ENCODE results near the gene TGFB1.

TGFB1 gene

DNA sequence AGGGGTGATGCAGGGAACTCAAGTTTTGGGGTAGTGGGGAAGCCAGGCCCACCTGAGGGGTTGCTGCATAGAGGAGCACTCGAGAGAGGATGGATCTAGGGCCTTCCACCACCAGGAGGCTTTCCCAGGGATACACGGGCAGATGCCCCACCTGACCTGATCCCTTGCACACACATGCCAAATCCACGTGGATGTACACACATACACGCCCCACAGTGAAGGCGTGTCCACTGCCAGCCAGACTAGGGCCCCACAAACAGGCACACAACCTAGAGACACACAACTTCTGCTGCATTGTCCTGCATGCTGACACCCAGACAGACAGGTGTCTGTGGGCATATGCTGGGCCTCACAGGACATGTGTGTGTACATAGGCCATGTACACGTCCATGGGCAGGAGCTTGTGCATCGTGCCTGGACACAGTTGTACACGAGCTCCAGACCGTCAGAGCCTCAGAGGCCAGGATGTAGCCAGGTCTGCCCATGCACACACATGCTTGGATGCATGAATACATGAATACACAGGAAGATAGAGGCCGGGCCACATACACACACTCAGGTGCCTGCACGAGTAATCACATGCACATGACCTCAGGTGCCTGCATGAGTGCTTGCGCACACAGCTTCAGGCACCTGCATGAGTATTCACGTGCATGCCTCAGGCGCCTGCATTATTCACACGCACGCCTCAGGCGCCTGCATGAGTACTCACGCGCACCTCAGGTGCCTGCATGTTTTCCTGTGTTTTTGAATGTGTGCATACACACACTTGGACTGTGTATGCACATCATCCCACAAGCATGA is 34.8 kb downstream of the TGFB1 start:
- Histone ChIP-seq H3K4me3 (ENCODE audit: low read length) (no peak overlapping the region), H3K9me3 (ENCODE audit: control insufficient read depth, low read depth, low read length) (no peaks in the 10 kb centered on the region), H3K9ac (ENCODE audit: low read length) (no peak overlapping the region), H3K36me3 (ENCODE audit: control insufficient read depth, low read depth, low read length) (peaks cover 21% of the 10 kb centered on the region), H3K4me1 (ENCODE audit: control insufficient read depth, low read depth, low read length) (peaks cover 11% of the 10 kb centered on the region), H3K27me3 (ENCODE audit: control insufficient read depth, insufficient read depth, low read length) (no peaks in the 10 kb centered on the region), H3K27ac (ENCODE audit: low read length) (no peak overlapping the region)

DNA sequence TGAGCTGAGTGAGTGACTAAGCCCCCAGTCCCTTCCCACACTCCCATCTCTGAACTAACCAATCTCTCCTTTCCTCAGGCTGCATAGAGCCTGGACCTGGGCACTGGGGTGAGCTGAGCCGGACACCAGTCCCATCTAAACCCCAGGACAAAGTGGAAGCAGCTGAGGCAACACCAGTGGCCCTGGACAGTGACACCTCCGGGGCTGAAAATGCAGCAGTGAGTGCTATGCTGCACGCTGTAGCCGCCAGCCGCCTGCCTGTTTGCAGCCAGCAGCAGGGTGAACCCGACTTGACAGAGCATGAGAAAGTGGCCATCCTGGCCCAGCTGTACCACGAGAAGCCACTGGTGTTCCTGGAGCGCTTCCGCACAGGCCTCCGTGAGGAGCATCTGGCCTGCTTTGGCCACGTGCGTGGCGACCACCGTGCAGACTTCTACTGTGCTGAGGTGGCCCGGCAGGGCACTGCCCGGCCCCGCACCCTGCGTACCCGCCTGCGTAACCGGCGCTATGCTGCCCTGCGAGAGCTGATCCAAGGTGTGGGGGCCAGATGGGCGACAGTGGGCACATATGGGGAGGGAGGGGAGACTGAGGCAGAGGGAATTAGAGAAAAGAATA is 37.3 kb downstream of the TGFB1 start:
- Histone ChIP-seq H3K27me3 (ENCODE audit: control insufficient read depth, insufficient read depth, low read length) (no peaks in the 10 kb centered on the region), H3K36me3 (ENCODE audit: control insufficient read depth, low read depth, low read length) (peaks cover 24% of the 10 kb centered on the region), H3K4me3 (ENCODE audit: low read length) (no peak overlapping the region), H3K4me1 (ENCODE audit: control insufficient read depth, low read depth, low read length) (no peaks in the 10 kb centered on the region), H3K9ac (ENCODE audit: low read length) (no peak overlapping the region), H3K9me3 (ENCODE audit: control insufficient read depth, low read depth, low read length) (no peaks in the 10 kb centered on the region), H3K27ac (ENCODE audit: low read length) (no peak overlapping the region)

DNA sequence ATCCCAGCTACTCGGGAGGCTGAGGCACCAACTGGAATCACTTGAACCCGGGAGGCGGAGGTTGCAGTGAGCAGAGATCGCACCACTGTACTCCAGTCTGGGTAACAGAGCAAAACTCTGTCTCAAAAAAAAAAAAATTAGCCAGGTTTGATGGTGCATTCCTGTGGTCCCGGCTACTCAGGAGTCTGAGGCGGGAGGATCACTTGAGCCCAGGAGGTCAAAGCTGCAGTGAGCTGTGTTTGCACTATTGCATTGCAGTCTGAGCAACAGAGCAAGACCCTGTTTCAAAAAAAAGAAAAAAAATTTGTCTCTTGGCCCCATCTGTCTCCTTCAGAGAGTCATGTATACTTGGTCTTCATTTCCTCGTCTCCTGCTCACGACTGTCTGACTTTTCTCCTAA is 42.1 kb downstream of the TGFB1 start:
- no peak overlapping the region for H3K27ac ChIP-seq (ENCODE audit: low read length)
- H3K9me3 ChIP-seq (ENCODE audit: control insufficient read depth, low read depth, low read length) = no peaks in the 10 kb centered on the region
- H3K36me3 ChIP-seq (ENCODE audit: control insufficient read depth, low read depth, low read length) = peaks cover 18% of the 10 kb centered on the region
- no peak overlapping the region for H3K4me3 ChIP-seq (ENCODE audit: low read length)
- H3K4me1 ChIP-seq (ENCODE audit: control insufficient read depth, low read depth, low read length) = peaks cover 5% of the 10 kb centered on the region
- no peak overlapping the region for H3K9ac ChIP-seq (ENCODE audit: low read length)
- no peaks in the 10 kb centered on the region for H3K27me3 ChIP-seq (ENCODE audit: control insufficient read depth, insufficient read depth, low read length)

DNA sequence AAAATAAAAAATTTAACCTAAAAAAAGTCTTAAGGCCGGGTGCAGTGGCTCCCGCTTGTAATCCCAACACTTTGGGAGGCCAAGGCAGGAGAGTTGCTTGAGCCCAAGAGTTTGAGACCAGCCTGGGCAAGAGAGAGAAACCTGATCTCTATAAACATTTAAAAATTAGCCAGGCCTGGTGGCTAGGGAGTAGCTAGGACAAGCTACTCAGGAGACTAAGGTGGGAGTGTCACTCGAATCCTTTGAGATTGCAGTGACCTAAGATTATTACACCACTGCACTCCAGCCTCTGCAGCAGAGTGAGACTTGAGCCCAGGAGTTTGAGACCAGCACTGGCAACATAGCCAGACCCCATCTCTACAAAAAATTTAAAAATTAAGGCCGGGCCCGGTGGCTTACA is 42.6 kb downstream of the TGFB1 start:
- H3K27ac ChIP-seq (ENCODE audit: low read length) = no peak overlapping the region
- peaks cover 5% of the 10 kb centered on the region for H3K4me1 ChIP-seq (ENCODE audit: control insufficient read depth, low read depth, low read length)
- peak overlapping the region; percentile 75 for H3K9ac ChIP-seq (ENCODE audit: low read length)
- H3K4me3 ChIP-seq (ENCODE audit: low read length) = peak overlapping the region; percentile 78
- H3K9me3 ChIP-seq (ENCODE audit: control insufficient read depth, low read depth, low read length) = no peaks in the 10 kb centered on the region
- H3K27me3 ChIP-seq (ENCODE audit: control insufficient read depth, insufficient read depth, low read length) = no peaks in the 10 kb centered on the region
- H3K36me3 ChIP-seq (ENCODE audit: control insufficient read depth, low read depth, low read length) = peaks cover 18% of the 10 kb centered on the region

DNA sequence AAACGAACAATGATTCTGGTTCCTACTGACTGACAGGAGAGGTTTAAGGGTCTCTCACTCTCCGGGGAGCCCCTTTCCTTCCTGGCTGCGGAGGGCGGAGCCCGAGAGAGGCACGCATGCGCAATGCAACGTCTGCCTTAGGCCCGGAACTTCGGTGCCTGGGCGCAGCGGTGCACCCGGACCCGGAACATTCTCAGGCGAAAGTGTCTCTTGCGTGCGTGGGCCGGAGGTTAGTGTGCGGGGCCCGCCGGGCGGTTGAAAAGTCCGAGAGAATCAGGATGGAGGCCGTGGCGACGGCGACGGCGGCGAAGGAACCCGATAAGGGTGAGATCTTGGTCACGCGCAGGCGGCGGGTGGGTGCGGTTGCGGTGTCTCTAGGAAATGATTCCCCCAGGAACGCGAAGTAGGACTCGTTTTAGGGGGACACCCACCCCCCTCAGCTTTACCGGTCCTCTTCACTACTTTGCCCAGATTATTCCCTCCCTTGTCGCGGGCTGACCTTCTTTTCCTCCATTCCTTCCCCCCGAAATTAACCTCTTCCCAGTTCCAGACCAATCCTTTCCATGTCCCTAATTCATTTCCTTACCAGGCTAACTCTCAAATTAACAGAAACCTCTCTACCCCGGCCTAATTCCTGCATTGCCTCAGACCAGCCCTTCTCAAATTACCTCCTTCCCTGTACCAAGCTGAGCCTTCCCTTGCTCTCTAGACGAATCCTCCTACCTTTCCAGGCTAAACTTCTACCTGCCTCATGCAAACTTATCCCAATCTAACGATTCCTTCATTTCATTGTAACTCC is 43.5 kb downstream of the TGFB1 start, which contains the start of gene CCDC97:
CCDC97 (plus strand) TSS at position 140 of the 799 bp plus-strand sequence; CDS start at position 279, 139 bp downstream.
- Histone ChIP-seq H3K27ac (ENCODE audit: low read length) (peak within 1 kb of the TSS; percentile 93), H3K4me1 (ENCODE audit: control insufficient read depth, low read depth, low read length) (peaks cover 5% of the 10 kb centered on the region), H3K4me3 (ENCODE audit: low read length) (peak within 1 kb of the TSS; percentile 78), H3K9me3 (ENCODE audit: control insufficient read depth, low read depth, low read length) (no peaks in the 10 kb centered on the region), H3K36me3 (ENCODE audit: control insufficient read depth, low read depth, low read length) (peaks cover 26% of the 10 kb centered on the region), H3K27me3 (ENCODE audit: control insufficient read depth, insufficient read depth, low read length) (no peaks in the 10 kb centered on the region), H3K9ac (ENCODE audit: low read length) (peak within 1 kb of the TSS; percentile 75)

DNA sequence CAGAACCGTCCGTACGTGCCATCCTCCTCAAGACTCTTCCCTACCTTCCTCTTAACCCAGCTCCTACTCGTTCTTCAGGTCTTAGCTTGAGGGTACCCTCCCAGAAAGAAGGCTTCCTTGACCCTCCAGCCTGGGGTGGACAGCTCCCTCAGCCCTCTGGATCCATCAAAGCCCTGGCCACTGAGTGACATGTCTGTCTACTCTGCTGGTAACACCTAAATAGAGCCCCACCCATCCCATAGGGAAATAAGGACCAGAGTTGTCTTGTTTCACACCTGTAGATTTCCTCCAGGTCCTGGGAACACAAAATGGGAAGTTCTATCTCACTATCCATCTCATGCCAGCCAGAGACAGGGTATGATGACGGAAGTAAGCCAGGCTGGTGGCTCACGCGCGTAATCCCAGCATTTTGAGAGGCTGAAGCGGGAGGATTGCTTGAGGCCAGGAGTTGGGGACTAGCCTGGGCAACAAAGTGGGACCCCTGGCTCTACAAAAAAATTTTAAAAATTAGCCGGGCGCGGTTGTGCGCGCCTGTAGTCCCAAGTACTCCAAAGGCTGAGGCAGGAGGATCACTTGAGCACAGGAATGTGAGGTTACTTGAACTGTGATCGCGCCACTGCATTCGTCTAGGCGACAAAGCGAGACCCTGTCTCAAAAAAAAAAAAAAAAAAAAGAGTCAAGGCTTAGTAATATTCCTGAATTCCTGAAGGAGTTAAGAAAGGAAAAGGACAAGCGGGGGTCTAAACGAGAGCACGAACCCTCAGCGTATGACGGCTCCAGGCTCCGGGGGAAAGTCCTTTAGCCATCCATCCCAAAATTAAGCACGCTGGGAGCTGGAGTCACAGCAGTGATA is 44.3 kb downstream of the TGFB1 start:
- Histone ChIP-seq H3K4me1 (ENCODE audit: control insufficient read depth, low read depth, low read length) (peaks cover 5% of the 10 kb centered on the region), H3K27ac (ENCODE audit: low read length) (peak overlapping the region; percentile 93), H3K27me3 (ENCODE audit: control insufficient read depth, insufficient read depth, low read length) (no peaks in the 10 kb centered on the region), H3K9ac (ENCODE audit: low read length) (peak overlapping the region; percentile 75), H3K9me3 (ENCODE audit: control insufficient read depth, low read depth, low read length) (no peaks in the 10 kb centered on the region), H3K4me3 (ENCODE audit: low read length) (peak overlapping the region; percentile 78), H3K36me3 (ENCODE audit: control insufficient read depth, low read depth, low read length) (peaks cover 35% of the 10 kb centered on the region)

DNA sequence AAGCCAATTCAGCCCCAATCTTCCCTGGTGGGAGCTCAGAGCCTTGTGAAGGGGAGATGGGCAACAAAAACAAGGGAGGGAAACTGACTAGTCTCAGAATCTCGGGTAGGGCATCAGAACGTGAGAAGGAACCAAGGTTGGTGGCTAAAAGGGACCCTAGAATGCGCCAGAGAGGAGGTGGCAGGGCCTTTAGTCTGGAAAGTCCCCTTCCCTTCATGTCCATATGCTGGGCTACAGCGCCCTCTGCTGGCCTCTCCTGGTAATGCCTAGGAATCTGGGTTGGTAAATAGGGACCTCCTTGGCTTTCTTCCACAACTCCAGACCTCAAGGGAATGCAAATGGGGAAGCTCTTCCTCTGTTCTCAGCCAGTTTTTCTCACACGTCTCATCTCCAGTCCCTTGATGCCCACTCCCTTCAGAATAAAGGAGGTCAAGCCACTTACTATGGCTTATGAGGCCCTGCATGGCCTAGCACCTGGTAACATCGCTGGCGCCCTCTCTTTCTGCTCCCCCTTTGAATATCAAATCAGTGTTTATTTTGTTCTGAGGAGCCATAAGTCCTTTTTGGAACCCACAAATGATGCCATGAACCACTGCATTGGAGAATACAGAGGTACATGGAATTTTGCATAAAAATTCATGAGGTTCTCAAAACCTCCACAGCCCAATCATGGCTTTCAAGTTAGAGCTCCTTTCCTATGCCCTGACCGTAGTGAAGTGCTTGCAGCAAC is 45.1 kb downstream of the TGFB1 start:
- Histone ChIP-seq H3K27ac (ENCODE audit: low read length) (peak overlapping the region; percentile 62), H3K9ac (ENCODE audit: low read length) (no peak overlapping the region), H3K36me3 (ENCODE audit: control insufficient read depth, low read depth, low read length) (peaks cover 43% of the 10 kb centered on the region), H3K27me3 (ENCODE audit: control insufficient read depth, insufficient read depth, low read length) (no peaks in the 10 kb centered on the region), H3K4me1 (ENCODE audit: control insufficient read depth, low read depth, low read length) (peaks cover 5% of the 10 kb centered on the region), H3K4me3 (ENCODE audit: low read length) (no peak overlapping the region), H3K9me3 (ENCODE audit: control insufficient read depth, low read depth, low read length) (no peaks in the 10 kb centered on the region)

DNA sequence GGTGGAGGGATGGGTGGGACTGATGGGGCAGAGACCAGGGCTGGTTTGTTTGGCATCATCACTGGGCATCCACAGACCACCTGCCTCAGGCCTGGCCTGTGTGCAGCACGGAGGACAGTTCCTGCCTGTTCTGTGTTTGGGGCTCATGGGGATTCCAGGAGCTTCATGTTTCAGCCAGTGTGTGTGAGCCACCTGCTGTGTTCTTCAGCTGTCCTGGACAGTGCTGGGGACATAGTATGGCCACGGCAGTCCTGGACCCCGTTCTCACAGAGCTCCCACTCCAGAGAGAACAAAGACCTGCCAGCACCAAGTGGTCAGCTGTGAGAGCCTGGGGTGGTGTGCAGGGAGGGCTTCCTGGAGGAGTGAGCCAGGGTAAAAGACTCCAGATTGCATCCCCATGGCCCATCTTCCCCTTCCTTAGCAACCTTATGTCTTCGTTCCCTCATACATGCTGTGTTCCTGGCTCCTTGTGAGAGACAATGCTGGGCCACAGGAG is 45.7 kb downstream of the TGFB1 start:
- Histone ChIP-seq H3K36me3 (ENCODE audit: control insufficient read depth, low read depth, low read length) (peaks cover 48% of the 10 kb centered on the region), H3K4me1 (ENCODE audit: control insufficient read depth, low read depth, low read length) (peaks cover 5% of the 10 kb centered on the region), H3K4me3 (ENCODE audit: low read length) (no peak overlapping the region), H3K9ac (ENCODE audit: low read length) (no peak overlapping the region), H3K9me3 (ENCODE audit: control insufficient read depth, low read depth, low read length) (no peaks in the 10 kb centered on the region), H3K27me3 (ENCODE audit: control insufficient read depth, insufficient read depth, low read length) (no peaks in the 10 kb centered on the region), H3K27ac (ENCODE audit: low read length) (peak overlapping the region; percentile 62)

DNA sequence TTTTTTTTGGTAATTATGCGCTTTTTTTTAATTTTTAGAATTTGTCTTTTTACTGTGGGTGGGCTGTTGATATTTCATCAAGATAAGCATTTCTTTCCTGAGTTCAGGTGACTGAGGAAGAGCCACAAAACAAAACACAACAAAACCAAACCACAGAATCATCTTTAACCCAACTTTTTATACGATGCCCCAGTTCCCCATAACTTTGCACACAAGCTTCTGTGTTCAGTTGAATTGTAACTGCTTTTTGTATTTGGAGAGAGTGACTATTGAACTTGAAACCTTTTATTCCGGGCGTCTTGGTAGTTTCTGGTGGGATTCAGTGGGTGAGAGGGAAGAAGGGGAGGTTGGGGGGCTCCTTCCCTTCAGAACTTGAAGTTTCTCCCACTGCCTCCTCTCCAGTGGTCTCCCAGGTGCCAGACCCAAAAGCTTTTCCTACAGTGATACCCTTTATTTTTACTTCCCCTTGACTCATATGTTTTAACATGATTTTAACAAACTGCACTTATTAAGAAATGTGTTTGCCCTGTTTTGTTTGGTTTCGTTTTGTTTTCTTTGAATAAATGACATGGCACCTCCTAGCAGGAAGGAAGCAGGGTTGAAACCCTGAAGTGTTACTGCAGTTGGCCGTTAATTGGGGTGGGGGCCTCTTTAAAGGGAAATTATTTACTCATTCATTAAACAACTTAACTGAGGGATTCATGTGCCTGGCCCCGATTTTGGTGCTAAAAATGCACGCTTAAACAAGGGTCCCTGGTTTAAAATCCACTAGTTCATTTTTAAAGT is 46.4 kb downstream of the TGFB1 start:
- peaks cover 5% of the 10 kb centered on the region for H3K4me1 ChIP-seq (ENCODE audit: control insufficient read depth, low read depth, low read length)
- no peak overlapping the region for H3K4me3 ChIP-seq (ENCODE audit: low read length)
- no peak overlapping the region for H3K9ac ChIP-seq (ENCODE audit: low read length)
- H3K27me3 ChIP-seq (ENCODE audit: control insufficient read depth, insufficient read depth, low read length) = no peaks in the 10 kb centered on the region
- H3K9me3 ChIP-seq (ENCODE audit: control insufficient read depth, low read depth, low read length) = no peaks in the 10 kb centered on the region
- peaks cover 53% of the 10 kb centered on the region for H3K36me3 ChIP-seq (ENCODE audit: control insufficient read depth, low read depth, low read length)
- H3K27ac ChIP-seq (ENCODE audit: low read length) = no peak overlapping the region

All from iPS-18a (cell line).